Adrenal gland (tissue), 19 donors: ENCODE results near the gene PANX2. TPM values are rescaled to one million over a fixed set of nuclear protein-coding genes. Genes with fewer than 3 reads are reported as not detected.
A peak's percentile ranks its signal among the peaks of the same experiment; 100 is the strongest.

Source experiments
- DNase-seq, 7 donors: peaks; one replicate each; pipeline ENCODE4 v3.0.0-alpha.2; 2019 to 2020
- H3K27ac ChIP-seq, 5 donors: fragments of 200-600 bp; sonication (generic) in 4 of 5; 1 replicate in 3 of 5; 2 replicates in 2 of 5; pipeline versions ENCODE4 v1.5.1 to v1.8.0; 2016 to 2020; ENCODE audit warnings: mild to moderate bottlenecking in 1 of 5
- H3K27me3 ChIP-seq: fragments of 200-600 bp; 2 replicates; pipeline ENCODE4 v1.8.0; 2021
- H3K36me3 ChIP-seq, 2 donors: fragments of 200-600 bp; replicated peaks in 1 of 2; 1 replicate in 1 of 2; 2 replicates in 1 of 2; pipeline versions ENCODE4 v1.5.1 to v1.8.0; 2018 to 2022
- H3K4me1 ChIP-seq, 2 donors: fragments of 200-600 bp; replicated peaks in 1 of 2; 1 replicate in 1 of 2; 2 replicates in 1 of 2; pipeline versions ENCODE4 v1.5.1 to v1.8.0; 2018 to 2021
- H3K4me3 ChIP-seq, 4 donors: fragments of 200-600 bp; sonication (generic) in 3 of 4; one replicate each; pipeline ENCODE4 v1.5.1; 2016 to 2018
- H3K9me3 ChIP-seq, 3 donors: fragments of 200-600 bp; sonication (generic) in 1 of 3; replicated peaks in 1 of 3; 1 replicate in 2 of 3; 2 replicates in 1 of 3; pipeline versions ENCODE4 v1.5.1 to v1.8.0; 2016 to 2021
- POLR2A ChIP-seq, 2 donors: fragments of 450-650 bp; IDR thresholded peaks; one replicate each; pipeline ENCODE4 v1.6.1; 2017; ENCODE audit warnings: antibody characterized with exemption in 2 of 2, mild to moderate bottlenecking in 2 of 2, moderate library complexity in 1 of 2
- WGBS, 4 donors: extraction: QIAGEN DNeasy Blood & Tissue Kit in 2 of 4; methylation state at CpG; one replicate each; pipeline versions ENCODE4 v1.1.5 to v1.1.7; 2013 to 2017; 5-methylcytosine and 5-hydroxymethylcytosine counted together
- intact Hi-C, 2 donors: fragments of 100-400 bp; cut with DNase I; formaldehyde crosslinking; loops; one replicate each; pipeline versions ENCODE4 v1.14.1 to v1.15.0; 2022 to 2023
- long read RNA-seq, 10 donors: library from polyadenylated mRNA in 3 of 10; unstranded in 2 of 10; stranded (forward) in 1 of 10; transcript quantifications; one replicate each; pipeline ENCODE4 v2.0.0 and lab custom pipeline, GENCODE V29; 2021 to 2026
- polyA plus RNA-seq, 3 donors: library from polyadenylated mRNA; stranded (reverse); fragments of 200-250 nt in 2 of 3; fragments of 350-450 nt in 1 of 3; fragmentation: Illumina TruSeq in 1 of 3; extraction: RNeasy Lipid Tissue Mini Kit (QIAGEN cat#74804) in 1 of 3; gene quantifications; one replicate each; pipeline ENCODE4 v1.2.3, GENCODE V29; 2013 to 2014
- total RNA-seq, 9 donors: library from RNA; depleted of rRNA in 4 of 9; stranded (reverse); fragments of >200 nt in 4 of 9; fragments of 120-200 nt in 1 of 9; fragmentation: NEBNext Ultra II Directional in 1 of 9; extraction: Animal tissue kit (Norgen Biotek cat#: 25700) in 1 of 9; gene quantifications; one replicate each; pipeline versions ENCODE4 v1.1.0 to v1.2.4, GENCODE V29; 2013 to 2023
- TF ChIP-seq, protein P1 (sequence below), 6 experiments: fragments of 450-650 bp in 4 of 6; fragments of 200-600 bp in 2 of 6; sonication (generic) in 1 of 6; IDR thresholded peaks; 1 replicate in 5 of 6; 2 replicates in 1 of 6; pipeline versions ENCODE4 v1.5.1 to v1.8.0; 2016 to 2021; ENCODE audit warnings: antibody characterized with exemption in 6 of 6, mild to moderate bottlenecking in 2 of 6, moderate library complexity in 1 of 6
- donor health status: healthy with polysubstance abuse.
- donor health status: Bipolar disorder and iron deficiency.
- donor health status: DM: yes; HTN: yes; CAD: no.
- donor health status: DM: no; HTN: no; CAD: no.
- donor health status: DM: no; HTN: no; CAD: no.
- donor health status: DM: yes; HTN: yes; CAD: no.

Gene PANX2, protein sequence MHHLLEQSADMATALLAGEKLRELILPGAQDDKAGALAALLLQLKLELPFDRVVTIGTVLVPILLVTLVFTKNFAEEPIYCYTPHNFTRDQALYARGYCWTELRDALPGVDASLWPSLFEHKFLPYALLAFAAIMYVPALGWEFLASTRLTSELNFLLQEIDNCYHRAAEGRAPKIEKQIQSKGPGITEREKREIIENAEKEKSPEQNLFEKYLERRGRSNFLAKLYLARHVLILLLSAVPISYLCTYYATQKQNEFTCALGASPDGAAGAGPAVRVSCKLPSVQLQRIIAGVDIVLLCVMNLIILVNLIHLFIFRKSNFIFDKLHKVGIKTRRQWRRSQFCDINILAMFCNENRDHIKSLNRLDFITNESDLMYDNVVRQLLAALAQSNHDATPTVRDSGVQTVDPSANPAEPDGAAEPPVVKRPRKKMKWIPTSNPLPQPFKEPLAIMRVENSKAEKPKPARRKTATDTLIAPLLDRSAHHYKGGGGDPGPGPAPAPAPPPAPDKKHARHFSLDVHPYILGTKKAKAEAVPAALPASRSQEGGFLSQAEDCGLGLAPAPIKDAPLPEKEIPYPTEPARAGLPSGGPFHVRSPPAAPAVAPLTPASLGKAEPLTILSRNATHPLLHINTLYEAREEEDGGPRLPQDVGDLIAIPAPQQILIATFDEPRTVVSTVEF
- 1 to 10 TPM in 2 of 9 donors, under 1 TPM in 7; 0.26 to 2.6 (median 0.67) TPM for total RNA-seq
- 1 to 10 TPM in 2 of 3 donors, under 1 TPM in 1; 0.22 to 4.1 (median 2.0) TPM for polyA plus RNA-seq
- long read RNA-seq, donor 1 = 0 reads
- long read RNA-seq, donor 2 = 0 reads
- long read RNA-seq, donor 3 = 0 reads
- long read RNA-seq, donor 4 = 0 reads
- long read RNA-seq, donor 5 = 0 reads
- long read RNA-seq, donor 6 = 0 reads
- long read RNA-seq, donor 7, partial matches to known transcripts = 0 of 1 reads
- long read RNA-seq, donor 7, other reads (novel, unspliced or antisense) = 0 of 1 reads
- long read RNA-seq, donor 8 = 0 reads
- long read RNA-seq, donor 9 = 0 reads
- long read RNA-seq, donor 10 = 0 reads

DNA sequence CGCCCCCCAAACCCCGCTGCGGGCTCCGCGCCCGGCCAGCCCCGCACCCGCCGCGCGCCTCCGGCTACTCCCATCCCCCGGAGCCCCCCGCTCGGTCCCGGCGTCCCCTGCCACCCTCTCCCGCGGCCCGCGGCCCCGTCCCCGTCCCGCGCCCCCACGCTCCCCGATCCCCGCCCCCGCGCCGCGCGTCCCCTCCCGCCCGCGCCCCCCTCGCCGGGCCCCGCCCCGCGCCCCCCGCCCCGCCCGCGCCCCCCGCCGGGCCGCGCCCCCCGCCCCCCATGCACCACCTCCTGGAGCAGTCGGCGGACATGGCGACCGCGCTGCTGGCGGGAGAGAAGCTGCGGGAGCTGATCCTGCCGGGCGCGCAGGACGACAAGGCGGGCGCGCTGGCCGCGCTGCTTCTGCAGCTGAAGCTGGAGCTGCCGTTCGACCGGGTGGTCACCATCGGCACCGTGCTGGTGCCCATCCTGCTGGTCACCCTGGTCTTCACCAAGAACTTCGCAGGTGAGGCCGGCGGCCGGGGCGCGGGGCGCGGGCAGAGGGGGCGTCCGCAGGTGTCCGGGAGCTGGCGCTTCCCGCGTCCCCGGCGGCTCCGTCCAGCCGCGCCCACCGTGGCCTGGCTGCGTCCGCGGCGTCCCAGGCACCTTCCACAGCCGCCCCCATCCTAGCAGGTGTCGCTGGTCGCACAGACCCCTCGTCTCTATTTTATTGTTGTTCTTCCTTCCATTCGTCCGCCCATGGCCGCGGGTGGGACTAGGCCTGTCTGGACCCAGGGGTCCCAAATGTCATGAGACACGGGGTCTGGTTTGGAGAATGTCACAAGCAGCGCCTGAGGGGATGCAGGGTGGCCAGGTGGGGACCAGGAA lies at the start of gene PANX2:
Gene PANX2, plus strand, starts transcription at position 279 of the 866 bp plus-strand sequence. Its CDS starts 0 bp downstream, at position 279.
- Histone ChIP-seq H3K4me3 (peak within 1 kb of the TSS in 1 of 4 donors; percentile 86), H3K27me3 (peaks cover 6% of the 10 kb centered on the region), H3K4me1 (peaks cover 4 to 6% of the 10 kb centered on the region in 2 donors), H3K27ac (no peak within 1 kb of the TSS), H3K36me3 (no peaks in the 10 kb centered on the region), H3K9me3 (no peaks in the 10 kb centered on the region)
- TF ChIP-seq, protein P1, sequence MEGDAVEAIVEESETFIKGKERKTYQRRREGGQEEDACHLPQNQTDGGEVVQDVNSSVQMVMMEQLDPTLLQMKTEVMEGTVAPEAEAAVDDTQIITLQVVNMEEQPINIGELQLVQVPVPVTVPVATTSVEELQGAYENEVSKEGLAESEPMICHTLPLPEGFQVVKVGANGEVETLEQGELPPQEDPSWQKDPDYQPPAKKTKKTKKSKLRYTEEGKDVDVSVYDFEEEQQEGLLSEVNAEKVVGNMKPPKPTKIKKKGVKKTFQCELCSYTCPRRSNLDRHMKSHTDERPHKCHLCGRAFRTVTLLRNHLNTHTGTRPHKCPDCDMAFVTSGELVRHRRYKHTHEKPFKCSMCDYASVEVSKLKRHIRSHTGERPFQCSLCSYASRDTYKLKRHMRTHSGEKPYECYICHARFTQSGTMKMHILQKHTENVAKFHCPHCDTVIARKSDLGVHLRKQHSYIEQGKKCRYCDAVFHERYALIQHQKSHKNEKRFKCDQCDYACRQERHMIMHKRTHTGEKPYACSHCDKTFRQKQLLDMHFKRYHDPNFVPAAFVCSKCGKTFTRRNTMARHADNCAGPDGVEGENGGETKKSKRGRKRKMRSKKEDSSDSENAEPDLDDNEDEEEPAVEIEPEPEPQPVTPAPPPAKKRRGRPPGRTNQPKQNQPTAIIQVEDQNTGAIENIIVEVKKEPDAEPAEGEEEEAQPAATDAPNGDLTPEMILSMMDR (IDR thresholded peaks at IDR 0.05) = no peak
- TF ChIP-seq POLR2A (IDR thresholded peaks at IDR 0.05) = no peak
- DNase-seq = no peak
- intact Hi-C loops = no loop called here
- WGBS, 4 donors = 14 to 45% (median 30%) methylated on average over 8 to 80 of the region's 105 CpGs

DNA sequence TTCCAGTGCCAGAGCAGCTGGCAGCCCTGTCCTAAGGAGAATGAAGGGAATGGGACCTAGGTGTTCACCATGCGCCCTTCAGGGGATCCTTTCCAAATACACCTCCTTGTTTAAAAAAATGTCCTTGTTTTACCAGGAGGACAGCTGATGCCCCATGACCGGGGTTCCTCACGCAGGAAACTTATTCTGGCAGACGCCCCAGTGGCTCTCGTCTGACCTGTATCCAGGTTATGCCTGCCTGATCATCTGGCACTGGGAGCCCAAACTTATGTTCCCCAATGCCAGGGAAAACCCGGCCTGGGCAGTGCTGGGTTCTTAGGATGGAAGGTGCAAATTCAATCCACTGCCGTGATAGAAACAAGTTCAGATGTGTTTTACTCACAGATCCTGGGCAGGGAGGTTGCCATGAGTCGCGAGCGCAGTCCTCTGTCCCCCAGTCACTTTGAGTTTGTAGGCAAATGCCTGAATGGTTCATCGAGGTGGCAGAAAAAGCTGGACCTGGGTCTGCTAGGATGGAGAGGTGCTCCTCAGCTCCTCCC lies 49.3 kb upstream of the PANX2 start:
- Histone ChIP-seq H3K36me3 (no peaks in the 10 kb centered on the region), H3K4me3 (no peak overlapping the region), H3K4me1 (peaks cover 0 to 6% of the 10 kb centered on the region in 2 donors), H3K9me3 (no peaks in the 10 kb centered on the region), H3K27me3 (peaks cover 4% of the 10 kb centered on the region), H3K27ac (no peak overlapping the region)
- WGBS, 4 donors = 69 to 91% (median 81%) methylated on average over 6 to 11 of the region's 11 CpGs
- peak in 1 of 7 donors; percentile 41 for DNase-seq
- intact Hi-C loops = no loop called here
- TF ChIP-seq POLR2A (IDR thresholded peaks at IDR 0.05) = no peak
- TF ChIP-seq, protein P1 (IDR thresholded peaks at IDR 0.05) = no peak

DNA sequence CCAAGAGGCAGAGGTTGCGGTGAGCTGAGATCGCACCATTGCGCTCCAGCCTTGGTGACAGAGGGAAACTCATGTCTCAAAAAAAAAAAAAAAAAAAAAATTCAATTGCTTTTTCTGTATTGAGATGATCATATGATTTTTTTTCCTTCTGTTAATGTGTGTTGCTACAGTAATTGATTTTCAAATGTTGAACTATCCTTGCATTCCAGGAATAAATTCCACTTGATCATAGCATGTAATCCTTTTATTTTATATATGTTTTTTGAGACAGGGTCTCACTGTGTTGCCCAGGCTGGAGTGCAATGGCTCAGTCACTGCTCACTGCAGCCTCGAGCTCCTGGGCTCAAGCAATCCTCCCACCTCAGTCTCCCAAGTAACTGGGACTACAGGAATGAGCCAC lies 47.4 kb upstream of the PANX2 start:
- intact Hi-C loops = no loop called here
- 79 to 94% (median 86%) methylated on average over 4 of the region's 4 CpGs for WGBS, 4 donors
- peaks cover 0 to 6% of the 10 kb centered on the region in 2 donors for H3K4me1 ChIP-seq

More for the DNA sequence above, 47.4 kb upstream of the PANX2 start:
- no peak overlapping the region for H3K27ac ChIP-seq
- H3K27me3 ChIP-seq = peaks cover 6% of the 10 kb centered on the region
- H3K36me3 ChIP-seq = no peaks in the 10 kb centered on the region
- H3K4me3 ChIP-seq = no peak overlapping the region
- H3K9me3 ChIP-seq = no peaks in the 10 kb centered on the region
- TF ChIP-seq POLR2A (IDR thresholded peaks at IDR 0.05) = no peak
- TF ChIP-seq, protein P1 (IDR thresholded peaks at IDR 0.05) = no peak
- no peak for DNase-seq
